ENCODE data around the gene PPM1H. TPM values are rescaled to one million over a fixed set of nuclear protein-coding genes. Genes with fewer than 3 reads are reported as not detected.
A peak's percentile ranks its signal among the peaks of the same experiment; 100 is the strongest.

Gene PPM1H
- total and polyA plus RNA-seq, 10 of the 15 experiments (the other 5 are each of a cell fraction or from before 2014, with no cell fraction given), result 0.11 to 0.83 (median 0.49) TPM

DNA sequence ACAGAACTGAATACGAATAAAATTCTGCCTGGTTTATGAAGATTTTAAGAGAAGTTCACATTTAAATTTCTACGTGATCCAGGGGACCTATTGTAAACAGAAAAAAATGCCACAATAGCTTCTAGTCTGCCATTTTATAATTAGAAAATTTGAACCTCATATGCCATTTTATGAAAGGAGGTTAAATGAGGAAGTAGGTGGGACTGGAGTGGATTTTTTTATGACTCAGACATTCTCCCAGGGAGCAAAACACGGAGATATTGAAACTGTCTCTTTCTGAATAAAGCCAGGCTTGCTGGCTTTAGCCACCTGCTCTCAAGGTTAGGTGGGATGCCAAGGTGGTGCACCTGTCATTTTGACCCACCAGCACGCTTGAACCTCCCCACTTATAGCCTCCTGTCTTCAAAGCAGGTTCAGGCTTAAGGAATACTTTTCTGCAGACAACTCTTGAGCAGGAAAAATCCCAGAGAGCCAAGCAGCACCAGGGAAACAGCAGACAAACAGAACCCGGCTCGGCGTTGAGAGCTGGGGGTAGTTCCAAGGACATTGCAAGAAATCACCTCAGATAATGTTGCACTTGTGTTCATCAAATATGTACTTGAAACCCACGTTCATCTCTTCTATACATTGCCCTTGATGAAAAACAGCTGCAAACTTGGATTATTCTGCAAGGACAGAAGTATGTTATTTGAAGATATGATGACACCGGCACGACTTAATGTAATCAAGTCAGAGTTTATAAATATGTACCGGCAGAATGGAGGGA, 203.7 kb downstream of the PPM1H start (continued):
- TF ChIP-seq, protein P1, sequence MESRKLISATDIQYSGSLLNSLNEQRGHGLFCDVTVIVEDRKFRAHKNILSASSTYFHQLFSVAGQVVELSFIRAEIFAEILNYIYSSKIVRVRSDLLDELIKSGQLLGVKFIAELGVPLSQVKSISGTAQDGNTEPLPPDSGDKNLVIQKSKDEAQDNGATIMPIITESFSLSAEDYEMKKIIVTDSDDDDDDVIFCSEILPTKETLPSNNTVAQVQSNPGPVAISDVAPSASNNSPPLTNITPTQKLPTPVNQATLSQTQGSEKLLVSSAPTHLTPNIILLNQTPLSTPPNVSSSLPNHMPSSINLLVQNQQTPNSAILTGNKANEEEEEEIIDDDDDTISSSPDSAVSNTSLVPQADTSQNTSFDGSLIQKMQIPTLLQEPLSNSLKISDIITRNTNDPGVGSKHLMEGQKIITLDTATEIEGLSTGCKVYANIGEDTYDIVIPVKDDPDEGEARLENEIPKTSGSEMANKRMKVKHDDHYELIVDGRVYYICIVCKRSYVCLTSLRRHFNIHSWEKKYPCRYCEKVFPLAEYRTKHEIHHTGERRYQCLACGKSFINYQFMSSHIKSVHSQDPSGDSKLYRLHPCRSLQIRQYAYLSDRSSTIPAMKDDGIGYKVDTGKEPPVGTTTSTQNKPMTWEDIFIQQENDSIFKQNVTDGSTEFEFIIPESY (IDR thresholded peaks at IDR 0.05), result no peak
- peak; percentile 25; the same call in 1 of the 2 replicates for TF ChIP-seq JUNB (IDR thresholded peaks at IDR 0.05)
- TF ChIP-seq RUNX3 (IDR thresholded peaks at IDR 0.05; ENCODE audit: low read length), result peak; percentile 33; the same call in 1 of the 2 replicates
- TF ChIP-seq MEF2A (IDR thresholded peaks at IDR 0.05; ENCODE audit: insufficient read depth, low read depth, low read length), result no peak
- TF ChIP-seq YY1 (IDR thresholded peaks at IDR 0.05; ENCODE audit: low read depth, low read length), result peak; percentile 72; the same call in 1 of the 2 replicates

DNA sequence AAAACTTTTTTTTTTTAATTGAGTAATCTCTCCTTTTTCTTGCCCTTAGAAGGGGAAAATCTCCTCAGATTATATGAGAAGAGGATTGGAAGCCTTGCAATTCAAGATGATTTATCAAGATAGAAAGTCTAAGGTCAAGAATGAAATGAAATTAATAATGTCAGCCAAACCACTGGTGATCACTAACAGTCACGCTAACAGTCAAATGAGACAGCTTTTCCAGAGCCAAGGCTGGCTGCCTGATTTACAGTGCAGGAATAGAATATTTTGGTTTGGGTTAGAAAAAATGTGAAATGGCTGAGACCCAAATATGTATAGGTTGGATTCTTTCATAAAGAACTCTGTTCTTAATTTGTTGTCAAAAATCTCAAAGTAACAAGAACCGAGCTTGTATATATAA, 204.3 kb downstream of the PPM1H start:
- ATAC-seq (no peak), FAIRE-seq (no peak), DNase-seq (ENCODE audit: low read depth, low spot score) (no peak)
- no peaks in the 10 kb centered on the region for H3K9me3 ChIP-seq (replicated peaks; ENCODE audit: control insufficient read depth, insufficient read depth, low read length)
- no peak overlapping the region for H3K9ac ChIP-seq (ENCODE audit: control insufficient read depth, insufficient read depth, low read length)
- POLR2A ChIA-PET, result interaction anchor here (1.0 kb wide), 1 partner anchor 19 kb away, joined by 3 read pairs; no protein-coding TSS in a partner anchor
- no peak for TF ChIP-seq EGR1 (IDR thresholded peaks at IDR 0.05; ENCODE audit: borderline replicate concordance in 1 of 2, low read depth in 2 of 2, low read length in 2 of 2)
- TF ChIP-seq CEBPB (IDR thresholded peaks at IDR 0.05; ENCODE audit: borderline replicate concordance in 1 of 2, low read depth in 2 of 2, low read length in 2 of 2), result no peak
- TF ChIP-seq NR2C2 (IDR thresholded peaks at IDR 0.05; ENCODE audit: borderline replicate concordance, control insufficient read depth, insufficient read length, low read depth), result no peak
- no peak for TF ChIP-seq PAX5 (IDR thresholded peaks at IDR 0.05; ENCODE audit: borderline replicate concordance, low read depth, low read length)
- TF ChIP-seq, protein P2, sequence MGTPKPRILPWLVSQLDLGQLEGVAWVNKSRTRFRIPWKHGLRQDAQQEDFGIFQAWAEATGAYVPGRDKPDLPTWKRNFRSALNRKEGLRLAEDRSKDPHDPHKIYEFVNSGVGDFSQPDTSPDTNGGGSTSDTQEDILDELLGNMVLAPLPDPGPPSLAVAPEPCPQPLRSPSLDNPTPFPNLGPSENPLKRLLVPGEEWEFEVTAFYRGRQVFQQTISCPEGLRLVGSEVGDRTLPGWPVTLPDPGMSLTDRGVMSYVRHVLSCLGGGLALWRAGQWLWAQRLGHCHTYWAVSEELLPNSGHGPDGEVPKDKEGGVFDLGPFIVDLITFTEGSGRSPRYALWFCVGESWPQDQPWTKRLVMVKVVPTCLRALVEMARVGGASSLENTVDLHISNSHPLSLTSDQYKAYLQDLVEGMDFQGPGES (IDR thresholded peaks at IDR 0.05), result no peak
- TF ChIP-seq HCFC1 (IDR thresholded peaks at IDR 0.05; ENCODE audit: low read length), result no peak
- TF ChIP-seq SIX5 (IDR thresholded peaks at IDR 0.05; ENCODE audit: low read depth, low read length, severe bottlenecking), result no peak
- TF ChIP-seq SP1 (IDR thresholded peaks at IDR 0.05; ENCODE audit: low read depth, low read length), result no peak
- TF ChIP-seq, protein P3, sequence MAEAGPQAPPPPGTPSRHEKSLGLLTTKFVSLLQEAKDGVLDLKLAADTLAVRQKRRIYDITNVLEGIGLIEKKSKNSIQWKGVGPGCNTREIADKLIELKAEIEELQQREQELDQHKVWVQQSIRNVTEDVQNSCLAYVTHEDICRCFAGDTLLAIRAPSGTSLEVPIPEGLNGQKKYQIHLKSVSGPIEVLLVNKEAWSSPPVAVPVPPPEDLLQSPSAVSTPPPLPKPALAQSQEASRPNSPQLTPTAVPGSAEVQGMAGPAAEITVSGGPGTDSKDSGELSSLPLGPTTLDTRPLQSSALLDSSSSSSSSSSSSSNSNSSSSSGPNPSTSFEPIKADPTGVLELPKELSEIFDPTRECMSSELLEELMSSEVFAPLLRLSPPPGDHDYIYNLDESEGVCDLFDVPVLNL (IDR thresholded peaks at IDR 0.05; ENCODE audit: low read depth, low read length), result no peak
- H3K79me2 ChIP-seq (ENCODE audit: control insufficient read depth, insufficient read depth, low read length), result no peaks in the 10 kb centered on the region
- in situ Hi-C loops (cut with MboI), result no loop called here
- H3K36me3 ChIP-seq (ENCODE audit: control insufficient read depth in 2 of 2, insufficient read depth in 2 of 2, low read length in 1 of 2), result no peaks in the 10 kb centered on the region
- WGBS (ENCODE audit: insufficient coverage, insufficient replicate concordance, low lambda C conversion rate, missing lambda C conversion rate), result 94% methylated on average over 2 of the region's 2 CpGs
- peak overlapping the region; percentile 7; the same call in 1 of the 2 replicates for H2AFZ ChIP-seq (ENCODE audit: control insufficient read depth, low read depth, low read length)
- intact Hi-C loops (cut with micrococcal nuclease; ENCODE audit: unreplicated experiment), result loop anchor here (5.0 kb wide), 2 partner anchors 88 to 128 kb away; no protein-coding TSS in a partner anchor
- H3K4me1 ChIP-seq (ENCODE audit: control insufficient read depth, insufficient read depth, low read length), result peaks cover 9% of the 10 kb centered on the region
- no peaks in the 10 kb centered on the region for H3K27me3 ChIP-seq (replicated peaks in 1 of 2; ENCODE audit: control insufficient read depth in 2 of 2, insufficient read depth in 2 of 2, low read length in 1 of 2)
- no peak overlapping the region for H3K4me2 ChIP-seq (ENCODE audit: control insufficient read depth, insufficient read depth)
- no peak overlapping the region for H3K4me3 ChIP-seq
- BruUV-seq (replicated peaks), result no TSS peak
- CTCF ChIA-PET, result interaction anchor here (0.8 kb wide), 1 partner anchor 295 kb away, joined by 3 read pairs; no protein-coding TSS in a partner anchor
- RAD21 ChIA-PET (ENCODE audit: unreplicated experiment), result interaction anchor here (1.0 to 1.7 kb wide), 4 partner anchors 28 to 149 kb away, joined by 3 to 4 read pairs (median 3); no protein-coding TSS in a partner anchor
- SMC1A ChIA-PET (ENCODE audit: uncharacterized antibody, unreplicated experiment), result interaction anchor here (1.0 to 1.2 kb wide), 4 partner anchors 9 to 99 kb away, joined by 3 to 4 read pairs (median 3); no protein-coding TSS in a partner anchor
- H4K20me1 ChIP-seq (ENCODE audit: control insufficient read depth, insufficient read depth), result no peaks in the 10 kb centered on the region
- no peak overlapping the region for H3K27ac ChIP-seq (ENCODE audit: control insufficient read depth, insufficient read depth)

Data from GM12878 (cell line).